ENCODE results near the gene PRKRIP1.
"Not testable (repeated sequence)": the region's sequence is repeated elsewhere in the genome, so short reads cannot be mapped to it uniquely, and the experiment has no call there.

Gene PRKRIP1

DNA sequence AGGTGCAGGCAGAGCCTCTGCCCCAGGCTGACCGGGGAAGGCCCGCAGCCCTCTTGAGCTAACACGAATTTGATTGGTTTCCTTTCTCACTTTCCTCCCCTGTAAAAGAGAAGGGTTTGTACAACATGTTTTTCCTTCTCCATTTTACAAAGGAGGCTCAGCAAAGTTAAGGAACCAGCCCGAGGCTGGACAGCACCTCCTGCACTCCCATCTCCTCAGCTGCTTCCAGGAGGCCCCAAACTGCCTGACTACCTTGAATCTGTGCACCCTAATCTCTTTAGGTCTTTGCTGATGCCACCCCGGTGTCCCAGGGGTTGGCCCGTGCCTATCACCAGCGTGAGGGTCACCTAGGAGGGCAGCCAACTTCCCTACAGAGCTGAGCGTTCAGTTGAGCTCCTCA, 64.3 kb downstream of the PRKRIP1 start:
- no peak for DNase-seq

DNA sequence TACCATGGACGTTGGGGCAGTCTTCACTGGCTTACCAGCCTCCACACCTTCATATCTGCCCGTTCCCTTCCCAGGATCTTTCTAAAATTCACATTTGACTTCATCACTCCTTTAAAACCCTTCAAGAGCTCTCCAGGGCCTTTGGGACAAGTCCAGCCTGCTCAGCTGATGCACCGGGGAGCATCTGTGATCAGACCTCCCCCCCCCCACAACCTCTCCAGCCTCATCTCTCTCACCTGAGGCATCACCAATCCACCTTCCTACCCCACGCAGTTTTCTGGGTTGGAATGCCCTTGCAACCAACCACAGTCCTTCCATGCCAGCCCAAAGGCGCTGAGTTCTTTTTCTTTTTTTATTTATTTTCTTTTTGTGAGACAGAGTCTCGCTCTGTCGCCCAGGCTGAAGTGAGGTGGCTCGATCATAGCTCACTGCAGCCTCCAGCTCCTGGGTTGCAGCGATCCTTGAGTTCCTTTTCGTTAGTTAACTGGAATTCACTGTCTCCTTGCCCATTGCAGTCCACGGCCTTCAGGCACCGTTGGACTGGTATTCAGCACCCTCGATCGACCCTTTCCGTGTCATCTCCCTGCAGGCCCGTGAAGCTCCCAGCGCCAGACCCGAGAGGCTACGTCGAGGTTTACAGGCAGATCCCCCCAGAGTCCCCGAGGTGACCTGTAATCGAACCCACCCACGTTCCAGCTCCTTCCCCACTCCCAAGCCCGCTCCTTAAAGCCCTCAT, 67.8 kb downstream of the PRKRIP1 start:
- DNase-seq: no peak

DNA sequence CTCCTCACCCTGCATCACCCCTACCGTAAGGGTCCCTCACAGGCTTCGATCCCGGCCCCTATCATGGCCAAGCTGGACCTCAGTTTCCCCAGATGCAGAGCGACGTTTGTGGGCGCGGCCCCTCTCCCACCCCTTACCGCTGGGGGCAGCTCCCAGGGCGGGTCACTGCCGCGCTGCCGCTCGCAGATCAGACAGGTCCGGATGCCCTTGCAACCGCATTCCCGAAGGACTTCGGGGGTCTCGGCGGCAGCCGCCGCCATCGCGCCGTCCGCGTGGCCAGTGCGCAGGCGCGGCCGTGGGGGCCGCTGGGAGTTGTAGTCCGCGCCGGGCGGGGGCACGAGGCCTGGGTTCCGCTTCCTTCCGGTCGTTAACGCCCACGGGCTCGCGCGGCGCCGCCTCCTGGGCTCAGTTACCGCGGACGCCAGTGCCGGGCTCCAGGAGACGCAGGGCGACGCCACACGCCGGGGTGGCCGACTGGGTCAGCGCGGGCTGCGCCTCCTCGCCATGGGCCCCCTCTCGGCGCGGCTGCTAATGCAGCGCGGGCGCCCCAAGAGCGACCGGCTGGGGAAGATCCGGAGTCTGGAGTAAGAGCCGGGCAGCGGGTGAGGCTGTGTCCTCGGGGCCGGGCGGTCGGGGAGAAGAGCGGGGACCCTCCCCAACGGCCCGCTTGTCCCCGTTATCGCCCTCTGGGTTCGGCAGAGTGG, 68.6 kb downstream of the PRKRIP1 start, which contains the start of the genes ALKBH4 and LRWD1:
Gene ALKBH4 (minus strand): TSS at position 287 of the 704 bp plus-strand sequence. CDS start 27 bp downstream, at position 260.
Gene LRWD1 (plus strand): TSS at position 408 of the 704 bp plus-strand sequence. CDS start 97 bp downstream, at position 505.
- DNase-seq: peak; percentile 96

DNA sequence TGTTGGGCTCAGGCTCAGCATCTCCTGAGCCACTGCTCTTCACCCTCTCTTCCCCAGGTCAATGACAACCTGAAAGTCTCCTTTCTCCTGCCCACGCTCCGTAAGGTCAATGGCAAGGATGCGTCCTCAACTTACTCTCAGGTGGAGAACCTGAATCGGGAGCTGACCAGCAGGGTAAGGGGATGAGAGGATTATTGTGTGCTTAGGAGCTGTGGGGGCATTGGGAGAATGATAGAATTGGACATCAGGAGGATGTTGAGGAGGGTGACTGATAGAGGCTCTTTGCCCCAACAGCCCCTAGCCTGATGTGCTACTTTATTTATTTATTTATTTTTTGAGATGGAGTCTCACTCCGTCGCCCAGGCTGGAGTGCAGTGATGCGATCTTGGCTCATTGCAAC, 69.9 kb downstream of the PRKRIP1 start:
- no peak for DNase-seq

DNA sequence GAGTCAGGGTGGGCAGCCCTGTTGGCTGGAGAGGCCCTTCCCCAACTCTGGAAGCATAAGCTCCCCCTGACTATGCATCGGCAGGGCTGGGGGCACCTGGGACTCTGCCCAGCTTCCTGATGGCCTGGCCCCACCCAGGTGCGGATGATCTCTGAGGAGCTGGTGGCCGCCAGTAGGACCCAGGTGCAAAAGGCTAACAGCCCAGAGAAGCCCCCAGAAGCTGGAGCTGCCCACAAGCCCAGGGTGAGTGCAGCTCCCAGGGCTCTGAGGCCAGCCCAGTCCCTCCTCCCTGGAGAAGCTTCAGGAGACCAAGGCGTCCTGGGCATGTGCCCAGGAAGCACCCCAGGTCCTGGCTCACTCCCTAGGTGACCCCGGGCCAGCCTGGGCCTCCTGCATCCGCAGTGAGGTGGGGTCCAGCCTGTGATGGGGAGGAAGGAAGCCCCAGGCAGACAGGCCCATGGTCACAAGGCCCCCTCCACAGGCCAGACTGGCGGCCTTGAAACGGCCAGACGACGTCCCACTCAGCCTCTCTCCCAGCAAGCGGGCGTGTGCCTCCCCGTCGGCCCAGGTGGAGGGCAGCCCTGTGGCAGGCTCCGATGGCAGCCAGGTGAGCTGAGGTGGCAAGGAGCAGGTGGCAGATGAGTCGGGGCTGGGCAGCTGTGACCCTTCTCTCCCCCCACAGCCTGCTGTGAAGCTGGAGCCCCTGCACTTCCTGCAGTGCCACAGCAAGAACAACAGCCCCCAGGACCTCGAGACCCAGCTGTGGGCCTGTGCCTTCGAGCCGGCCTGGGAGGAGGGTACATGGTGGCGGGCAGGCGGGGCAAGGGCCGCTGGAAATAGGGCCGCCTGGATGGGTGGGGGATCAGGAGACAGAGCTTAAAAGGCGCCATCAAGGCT, 71.7 kb downstream of the PRKRIP1 start:
- DNase-seq: no peak

DNA sequence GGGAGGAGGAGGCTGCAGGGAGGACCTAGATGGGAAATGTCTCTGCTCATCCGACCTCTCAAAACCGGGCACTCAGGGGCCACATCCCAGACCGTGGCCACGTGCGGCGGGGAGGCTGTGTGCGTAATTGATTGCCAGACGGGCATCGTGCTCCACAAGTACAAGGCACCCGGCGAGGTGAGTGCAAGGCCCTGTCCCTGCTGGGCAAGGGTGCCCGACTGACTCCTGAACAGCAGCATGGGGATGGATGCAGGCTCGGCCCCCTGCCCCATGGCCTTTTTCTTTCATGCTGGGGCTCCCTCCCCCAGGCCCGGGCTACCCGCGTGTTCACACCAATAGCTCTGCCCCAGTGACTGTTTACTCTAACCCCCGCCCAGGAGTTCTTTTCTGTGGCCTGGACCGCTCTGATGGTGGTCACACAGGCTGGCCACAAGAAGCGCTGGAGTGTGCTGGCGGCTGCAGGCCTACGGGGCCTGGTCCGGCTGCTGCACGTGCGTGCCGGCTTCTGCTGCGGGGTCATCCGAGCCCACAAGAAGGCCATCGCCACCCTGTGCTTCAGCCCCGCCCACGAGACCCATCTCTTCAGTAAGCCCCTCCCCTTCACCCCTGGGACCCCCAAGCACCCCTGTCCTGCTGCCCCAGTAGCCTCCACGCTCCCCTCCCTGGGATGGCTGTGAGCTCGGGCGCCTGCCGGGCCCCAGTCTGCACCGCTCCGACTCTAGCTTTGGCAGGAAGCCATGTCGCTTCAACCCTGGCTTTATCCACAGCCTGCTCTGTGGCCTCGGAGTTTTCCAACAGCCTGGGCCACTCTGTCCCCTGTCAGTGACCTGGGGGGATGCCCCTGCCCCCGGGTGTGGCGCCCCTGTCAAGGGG, 72.6 kb downstream of the PRKRIP1 start:
- DNase-seq: no peak

DNA sequence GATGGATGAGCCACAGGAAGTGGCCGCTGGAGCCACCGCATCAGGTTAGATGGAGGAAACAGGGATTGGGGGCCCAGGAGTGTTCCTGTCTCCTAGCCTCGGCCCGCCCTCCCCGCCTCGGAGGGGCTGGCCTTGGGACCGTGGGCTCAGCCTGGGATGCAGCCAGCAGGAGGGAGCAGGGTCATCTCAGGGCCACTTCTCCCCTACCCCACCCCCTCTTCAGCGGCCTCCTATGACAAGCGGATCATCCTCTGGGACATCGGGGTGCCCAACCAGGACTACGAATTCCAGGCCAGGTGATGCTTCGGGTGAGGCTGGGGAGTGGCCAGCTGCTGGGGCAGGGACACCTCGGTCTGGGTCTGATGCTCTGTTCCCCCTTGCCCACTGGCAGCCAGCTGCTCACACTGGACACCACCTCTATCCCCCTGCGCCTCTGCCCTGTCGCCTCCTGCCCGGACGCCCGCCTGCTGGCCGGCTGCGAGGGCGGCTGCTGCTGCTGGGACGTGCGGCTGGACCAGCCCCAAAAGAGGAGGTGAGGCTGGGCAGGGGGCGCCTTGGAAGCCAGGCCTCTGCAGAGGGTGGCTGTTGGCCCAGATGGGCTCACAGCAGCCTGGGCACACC, 73.3 kb downstream of the PRKRIP1 start:
- no peak for DNase-seq

DNA sequence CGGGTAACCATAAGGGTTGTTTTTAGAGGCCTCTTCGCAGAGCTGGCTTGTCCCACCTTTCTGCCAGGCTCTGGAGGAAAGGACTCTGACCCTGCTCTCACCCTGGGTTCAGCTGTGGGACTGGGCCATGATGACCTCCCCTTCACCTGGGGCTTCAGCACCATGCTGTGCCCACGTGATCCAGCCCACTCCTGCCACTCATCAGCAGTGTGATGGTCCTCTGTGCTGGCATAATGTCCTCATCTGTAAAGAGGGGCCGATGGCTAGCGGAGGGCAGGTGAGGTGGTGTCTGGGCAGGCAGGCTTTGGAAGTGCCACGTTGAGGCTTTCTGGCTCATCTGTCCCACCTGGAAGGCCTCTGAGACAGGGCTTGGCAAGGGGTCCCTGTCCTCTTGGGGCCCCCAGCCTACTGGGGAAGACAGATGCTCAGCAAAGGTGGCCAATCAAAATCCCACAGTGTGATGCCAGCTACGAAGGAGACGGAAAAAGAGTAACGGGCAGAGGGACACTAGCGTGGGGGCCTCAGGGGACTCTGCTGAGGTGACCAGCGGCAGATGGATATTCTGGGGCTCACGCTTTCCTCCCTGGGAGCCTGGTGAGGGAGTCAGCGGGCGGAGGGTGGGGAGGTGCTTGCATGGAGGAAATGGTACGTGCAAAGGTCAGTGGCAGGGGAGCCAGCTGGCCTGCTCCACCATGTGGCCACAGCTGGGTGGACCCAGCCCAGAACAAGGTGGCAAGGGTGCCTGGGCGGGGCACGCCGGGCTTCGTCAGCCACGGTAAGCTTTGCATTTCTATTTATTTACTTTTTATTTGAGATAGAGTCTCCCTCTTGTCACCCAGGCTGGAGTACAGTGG, 74.0 kb downstream of the PRKRIP1 start:
- DNase-seq: no peak

DNA sequence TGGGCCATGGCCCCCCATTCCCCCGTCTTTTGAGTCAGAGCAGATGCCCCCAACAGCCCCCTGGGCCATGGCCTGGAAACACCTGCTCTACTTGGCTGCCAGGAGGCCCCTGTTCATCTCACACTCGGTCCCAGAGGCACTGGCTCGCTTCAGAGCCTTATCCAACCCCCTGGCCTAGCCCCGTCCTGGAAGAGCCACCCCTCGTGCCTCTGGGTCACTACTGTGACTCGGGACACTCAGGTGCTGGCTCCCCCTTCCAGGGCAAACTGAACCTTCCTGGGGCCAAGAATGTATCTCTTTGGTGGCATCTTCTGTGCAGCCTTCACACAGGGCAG, 75.6 kb downstream of the PRKRIP1 start:
- DNase-seq: no peak

DNA sequence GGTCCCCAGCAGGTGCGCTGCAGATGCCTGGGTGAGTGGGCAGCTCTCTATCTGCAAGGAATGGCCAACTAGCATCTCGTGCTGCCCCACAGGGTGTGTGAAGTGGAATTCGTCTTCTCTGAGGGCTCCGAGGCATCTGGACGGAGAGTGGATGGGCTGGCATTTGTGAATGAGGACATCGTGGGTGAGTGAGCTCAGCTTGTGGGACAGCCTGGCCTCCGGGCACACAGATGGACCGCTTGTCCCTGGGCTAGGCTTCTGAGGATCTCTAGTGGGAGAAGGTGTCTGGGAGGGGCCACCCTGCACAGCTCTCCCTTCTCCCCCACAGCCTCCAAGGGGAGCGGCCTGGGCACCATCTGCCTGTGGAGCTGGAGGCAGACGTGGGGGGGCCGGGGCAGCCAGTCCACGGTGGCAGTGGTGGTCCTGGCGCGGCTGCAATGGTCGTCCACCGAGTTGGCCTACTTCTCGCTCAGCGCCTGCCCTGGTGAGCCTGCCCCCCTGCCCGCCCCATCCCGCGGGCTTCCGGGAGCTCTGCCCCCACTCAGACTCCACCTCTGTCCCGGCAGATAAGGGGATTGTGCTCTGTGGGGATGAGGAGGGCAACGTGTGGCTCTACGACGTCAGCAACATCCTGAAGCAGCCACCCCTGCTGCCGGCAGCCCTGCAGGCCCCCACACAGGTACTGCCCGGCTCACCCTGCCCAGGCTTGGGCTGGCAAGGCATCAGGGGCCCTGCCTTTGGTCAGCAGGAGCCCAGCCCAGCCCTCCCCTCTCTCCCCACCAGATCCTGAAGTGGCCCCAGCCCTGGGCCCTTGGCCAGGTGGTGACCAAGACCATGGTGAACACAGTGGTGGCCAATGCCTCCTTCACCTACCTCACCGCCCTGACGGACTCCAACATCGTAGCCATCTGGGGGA, 76.2 kb downstream of the PRKRIP1 start:
- DNase-seq: no peak

DNA sequence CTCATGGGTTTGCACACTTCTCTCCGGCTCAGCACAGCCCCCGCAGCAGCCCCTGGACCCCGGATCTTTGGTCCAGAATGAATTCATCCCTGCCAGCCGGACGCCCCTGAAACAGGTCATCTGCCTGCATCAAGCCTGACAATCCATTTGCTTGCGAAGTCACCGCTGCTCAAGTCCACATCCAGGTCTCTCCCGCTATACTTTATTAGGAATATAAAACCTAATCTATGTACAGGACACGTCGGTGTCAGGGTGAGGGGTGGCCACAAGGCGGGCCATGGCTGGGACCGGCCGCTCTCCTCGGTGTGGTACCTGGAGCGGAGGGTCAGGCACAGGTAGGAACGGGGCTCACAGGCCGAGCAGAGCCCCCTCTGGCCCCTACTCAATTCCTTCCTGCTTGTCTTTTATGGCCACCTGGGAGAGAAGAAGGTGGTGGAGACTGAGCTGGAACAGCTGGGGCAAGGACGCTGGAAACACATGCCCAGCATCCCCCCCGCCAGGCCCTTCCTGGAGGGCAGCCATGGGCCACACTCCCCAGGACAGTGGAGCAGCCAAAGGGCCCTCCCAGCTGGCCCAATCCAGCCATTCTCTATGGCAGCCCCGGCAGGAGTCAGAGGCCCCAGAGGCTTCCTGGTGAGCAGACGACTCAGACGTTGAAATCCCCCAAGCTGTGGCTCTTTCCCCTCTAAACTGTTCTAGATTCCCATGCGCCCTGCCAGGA, 77.3 kb downstream of the PRKRIP1 start:
- no peak for DNase-seq

DNA sequence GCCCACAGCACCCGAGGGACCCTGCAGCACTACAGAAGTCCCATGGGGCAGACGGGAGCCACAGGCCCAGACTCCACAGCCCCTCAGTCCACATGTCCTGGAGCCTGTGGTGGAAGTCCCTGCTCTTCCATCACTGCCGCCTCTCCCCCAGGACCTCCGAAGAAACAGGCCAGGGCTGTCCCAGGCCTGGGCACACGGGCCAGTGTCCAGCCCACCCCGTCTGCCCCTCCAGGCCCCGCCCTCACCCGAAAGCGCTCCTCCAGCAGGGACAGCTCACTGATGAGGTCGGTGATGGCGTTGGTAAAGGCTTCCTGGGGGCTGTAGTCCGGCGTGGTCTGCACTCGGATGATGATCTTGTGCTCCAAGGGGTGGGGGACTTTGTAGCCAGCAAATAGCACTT, 78.0 kb downstream of the PRKRIP1 start:
- DNase-seq: not testable (repeated sequence)

DNA sequence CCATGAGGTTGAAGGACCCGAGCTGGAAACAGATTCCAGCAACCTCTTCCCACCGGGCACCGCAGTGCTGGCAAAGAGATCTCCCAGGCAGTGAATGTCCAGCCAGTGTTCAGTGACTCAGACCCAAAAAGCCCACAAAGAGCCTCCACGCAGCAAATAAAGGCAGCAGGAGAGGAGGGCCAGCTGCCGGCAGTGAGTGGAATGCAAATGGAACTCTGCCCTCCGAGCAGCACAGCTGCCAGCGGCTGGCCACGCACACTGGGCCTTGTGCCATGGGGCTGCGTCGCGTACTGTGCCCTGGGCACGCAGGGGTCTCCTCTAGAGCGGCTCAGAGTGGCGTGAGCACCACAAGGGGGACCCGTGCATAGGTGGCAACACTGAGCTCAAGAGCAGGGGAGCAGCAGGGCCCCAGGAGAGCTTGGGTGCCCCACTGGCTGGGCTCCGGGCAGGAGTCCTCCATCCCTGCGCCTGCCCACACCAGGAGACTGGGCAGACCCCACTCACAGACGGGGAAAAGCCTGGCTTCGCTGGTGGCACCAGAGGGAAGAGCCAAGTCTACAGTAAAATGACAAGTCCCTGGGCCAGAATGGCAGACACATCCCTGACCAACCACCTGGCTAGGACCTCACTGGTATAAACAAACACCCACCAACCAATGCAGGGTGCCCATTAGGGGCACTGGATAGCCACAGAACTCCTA, 78.7 kb downstream of the PRKRIP1 start:
- DNase-seq: not testable (repeated sequence)
